ENCODE results near the gene PITHD1. TPM values are rescaled to one million over a fixed set of nuclear protein-coding genes. Genes with fewer than 3 reads are reported as not detected.
"Not testable (repeated sequence)": the region's sequence is repeated elsewhere in the genome, so short reads cannot be mapped to it uniquely, and the experiment has no call there.

The PITHD1 gene, protein sequence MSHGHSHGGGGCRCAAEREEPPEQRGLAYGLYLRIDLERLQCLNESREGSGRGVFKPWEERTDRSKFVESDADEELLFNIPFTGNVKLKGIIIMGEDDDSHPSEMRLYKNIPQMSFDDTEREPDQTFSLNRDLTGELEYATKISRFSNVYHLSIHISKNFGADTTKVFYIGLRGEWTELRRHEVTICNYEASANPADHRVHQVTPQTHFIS
- total RNA-seq: 10 to 100 TPM; 46.9 to 62.8 (median 60.3) TPM

DNA sequence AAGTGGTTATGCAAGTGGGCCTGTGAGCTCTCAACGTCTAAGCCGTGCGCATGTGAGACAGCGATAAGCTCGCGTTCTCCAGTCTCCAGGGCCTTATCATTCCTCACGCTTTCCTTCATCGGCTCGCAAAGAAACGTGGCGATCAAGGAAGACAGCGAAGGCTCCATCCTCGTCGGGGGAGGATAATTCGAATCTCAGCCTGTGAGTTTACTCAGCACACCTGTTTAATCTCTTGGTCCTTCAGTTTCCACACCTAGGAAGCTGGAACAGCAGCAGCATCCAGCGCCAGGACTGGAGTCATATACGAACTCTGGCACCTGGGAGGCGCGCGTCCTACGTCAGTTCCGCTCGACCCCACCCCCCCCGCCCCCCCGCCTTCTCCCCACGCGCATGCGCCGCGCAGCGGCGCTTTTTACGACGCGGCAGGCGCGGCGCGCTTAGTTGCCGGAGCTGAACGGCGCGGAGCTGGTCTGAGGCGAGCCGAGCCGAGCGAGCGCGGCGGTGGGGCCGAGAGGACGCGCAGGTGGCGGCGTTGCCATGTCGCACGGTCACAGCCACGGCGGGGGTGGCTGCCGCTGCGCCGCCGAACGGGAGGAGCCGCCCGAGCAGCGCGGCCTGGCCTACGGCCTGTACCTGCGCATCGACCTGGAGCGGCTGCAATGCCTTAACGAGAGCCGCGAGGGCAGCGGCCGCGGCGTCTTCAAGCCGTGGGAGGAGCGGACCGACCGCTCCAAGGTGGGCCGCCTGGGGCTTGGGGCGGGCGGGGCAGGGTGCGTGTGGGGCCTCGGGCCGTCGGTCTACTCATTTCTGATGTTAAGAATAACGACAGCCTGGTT lies at the start of gene PITHD1:
Gene PITHD1 (plus strand): TSS at position 440 of the 836 bp plus-strand sequence. CDS start 98 bp downstream, at position 538.
- no peaks in the 10 kb centered on the region for H3K9me3 ChIP-seq
- H3K36me3 ChIP-seq: no peaks in the 10 kb centered on the region
- peak within 1 kb of the TSS; percentile 83 to 93 (median 88) for H3K4me3 ChIP-seq
- peak; percentile 67 to 74 for DNase-seq (ENCODE audit: low spot score in 2 of 2)
- TF ChIP-seq, protein P1, sequence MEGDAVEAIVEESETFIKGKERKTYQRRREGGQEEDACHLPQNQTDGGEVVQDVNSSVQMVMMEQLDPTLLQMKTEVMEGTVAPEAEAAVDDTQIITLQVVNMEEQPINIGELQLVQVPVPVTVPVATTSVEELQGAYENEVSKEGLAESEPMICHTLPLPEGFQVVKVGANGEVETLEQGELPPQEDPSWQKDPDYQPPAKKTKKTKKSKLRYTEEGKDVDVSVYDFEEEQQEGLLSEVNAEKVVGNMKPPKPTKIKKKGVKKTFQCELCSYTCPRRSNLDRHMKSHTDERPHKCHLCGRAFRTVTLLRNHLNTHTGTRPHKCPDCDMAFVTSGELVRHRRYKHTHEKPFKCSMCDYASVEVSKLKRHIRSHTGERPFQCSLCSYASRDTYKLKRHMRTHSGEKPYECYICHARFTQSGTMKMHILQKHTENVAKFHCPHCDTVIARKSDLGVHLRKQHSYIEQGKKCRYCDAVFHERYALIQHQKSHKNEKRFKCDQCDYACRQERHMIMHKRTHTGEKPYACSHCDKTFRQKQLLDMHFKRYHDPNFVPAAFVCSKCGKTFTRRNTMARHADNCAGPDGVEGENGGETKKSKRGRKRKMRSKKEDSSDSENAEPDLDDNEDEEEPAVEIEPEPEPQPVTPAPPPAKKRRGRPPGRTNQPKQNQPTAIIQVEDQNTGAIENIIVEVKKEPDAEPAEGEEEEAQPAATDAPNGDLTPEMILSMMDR (IDR thresholded peaks at IDR 0.05): no peak
- TF ChIP-seq POLR2A (IDR thresholded peaks at IDR 0.05) (peak; percentile 44), POLR2AphosphoS5 (IDR thresholded peaks at IDR 0.05) (peak; percentile 67 to 94 (median 79))
- H3K4me1 ChIP-seq: peaks cover 3 to 12% of the 10 kb centered on the region in 2 donors
- H3K27me3 ChIP-seq: no peaks in the 10 kb centered on the region
- H3K27ac ChIP-seq: peak within 1 kb of the TSS; percentile 92 to 94
- intact Hi-C loops (cut with DNase I; ENCODE audit: low total_unique reads): loop anchor here (1.0 kb wide), 1 partner anchor 24 kb away; no protein-coding TSS in a partner anchor

DNA sequence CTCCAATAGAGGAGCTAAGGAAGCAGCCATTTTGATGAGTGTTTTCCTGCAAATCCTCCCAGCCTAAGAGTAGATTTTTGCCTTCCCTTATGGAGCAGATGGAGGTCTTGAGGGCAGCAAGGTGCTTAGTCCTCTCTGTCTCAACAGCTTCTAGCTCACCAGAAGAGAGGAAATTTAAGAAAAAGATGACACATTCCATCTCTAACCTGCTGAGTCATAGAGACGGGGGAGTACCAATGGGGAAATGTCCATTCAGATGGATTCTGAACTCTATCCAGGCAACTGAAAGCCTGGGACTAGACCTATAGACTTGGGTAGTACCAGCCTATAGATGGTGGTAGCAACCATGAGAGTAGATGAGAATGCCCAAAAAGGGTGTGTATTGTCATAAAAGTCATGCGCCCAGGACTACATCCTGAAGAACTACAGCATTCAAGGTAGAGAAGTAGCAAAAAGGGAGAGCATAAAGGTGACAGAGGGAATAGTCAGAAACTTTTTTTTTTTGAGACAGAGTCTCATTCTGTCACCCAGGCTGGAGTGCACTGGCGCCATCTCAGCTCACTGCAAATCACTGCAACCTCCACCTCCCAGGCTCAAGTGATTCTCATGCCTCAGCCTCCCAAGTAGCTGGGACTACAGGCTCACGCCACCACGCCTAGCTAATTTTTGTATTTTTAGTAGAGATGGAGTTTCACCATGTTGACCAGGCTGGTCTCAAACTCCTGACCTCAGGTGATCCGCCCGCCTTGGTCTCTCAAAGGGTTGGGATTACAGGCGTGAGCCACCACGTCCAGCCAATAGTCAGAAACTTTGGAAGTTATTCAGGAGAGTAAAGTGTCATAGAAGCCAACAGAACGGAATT lies 45.6 kb upstream of the PITHD1 start:
- Histone ChIP-seq H3K4me1 (no peaks in the 10 kb centered on the region), H3K27me3 (no peaks in the 10 kb centered on the region), H3K27ac (no peak overlapping the region), H3K9me3 (no peaks in the 10 kb centered on the region), H3K36me3 (no peaks in the 10 kb centered on the region), H3K4me3 (no peak overlapping the region)
- intact Hi-C loops (cut with DNase I; ENCODE audit: low total_unique reads): no loop called here
- no peak for DNase-seq (ENCODE audit: low spot score in 2 of 2)
- no peak for TF ChIP-seq POLR2A (IDR thresholded peaks at IDR 0.05)
- no peak for TF ChIP-seq POLR2AphosphoS5 (IDR thresholded peaks at IDR 0.05)
- TF ChIP-seq, protein P1 (IDR thresholded peaks at IDR 0.05): no peak

DNA sequence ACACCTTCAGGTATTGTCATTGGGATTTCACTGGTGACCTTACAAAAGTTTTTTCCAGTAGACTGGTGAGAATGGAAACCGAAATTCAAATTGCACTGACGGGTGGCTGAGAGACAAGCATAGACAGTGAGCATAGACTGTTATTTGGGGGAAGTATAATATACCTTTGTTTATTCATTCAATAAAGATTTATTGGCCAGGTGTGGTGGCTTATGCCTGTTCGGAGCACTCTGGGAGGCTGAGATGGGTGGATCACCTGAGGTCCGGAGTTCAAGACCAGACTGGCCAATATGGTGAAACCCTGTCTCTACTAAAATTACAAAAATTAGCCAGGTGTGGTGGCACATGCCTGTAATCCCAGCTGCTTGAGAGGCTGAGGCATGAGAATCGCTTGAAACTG lies 44.9 kb upstream of the PITHD1 start:
- intact Hi-C loops (cut with DNase I; ENCODE audit: low total_unique reads); DNase-seq (ENCODE audit: low spot score in 2 of 2); H3K4me1 ChIP-seq; H3K27me3 ChIP-seq; H3K4me3 ChIP-seq; H3K9me3 ChIP-seq; H3K27ac ChIP-seq; H3K36me3 ChIP-seq: not testable (repeated sequence)

DNA sequence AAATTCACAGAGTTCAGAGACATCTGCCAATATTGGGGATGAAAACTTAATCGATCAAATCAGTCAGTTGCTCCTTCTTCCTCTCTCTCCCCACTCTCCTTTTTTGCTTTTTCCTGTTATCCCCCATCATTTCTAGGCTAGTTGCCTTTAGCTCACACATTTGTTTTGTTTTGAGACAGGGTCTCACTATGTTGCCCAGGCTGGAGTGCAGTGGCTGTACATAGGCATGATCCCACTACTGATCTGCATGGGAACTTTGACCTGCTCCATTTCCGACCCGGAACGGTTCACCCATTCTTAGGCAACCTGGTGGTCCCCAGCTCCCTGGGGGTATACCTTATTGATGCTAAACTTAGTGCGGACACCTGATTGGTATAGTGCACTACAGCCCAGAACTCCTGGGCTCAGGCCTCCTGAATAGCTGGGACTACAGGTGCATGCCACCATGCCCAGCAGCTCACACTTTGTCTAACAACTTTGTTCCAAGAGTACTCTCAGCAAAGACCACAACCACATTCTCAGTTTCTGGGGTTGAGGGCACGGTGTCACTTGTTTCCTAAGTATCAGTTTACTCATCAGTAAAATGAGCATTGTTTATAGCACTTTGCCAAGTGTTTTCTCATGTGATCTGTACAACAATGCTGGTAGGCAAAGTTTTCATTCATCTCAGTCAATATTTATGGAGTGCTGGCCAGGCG lies 41.6 kb upstream of the PITHD1 start:
- no peak for DNase-seq (ENCODE audit: low spot score in 2 of 2)
- Histone ChIP-seq H3K9me3 (no peaks in the 10 kb centered on the region), H3K27me3 (no peaks in the 10 kb centered on the region), H3K4me3 (no peak overlapping the region), H3K36me3 (no peaks in the 10 kb centered on the region), H3K27ac (no peak overlapping the region), H3K4me1 (no peaks in the 10 kb centered on the region)
- TF ChIP-seq, protein P1 (IDR thresholded peaks at IDR 0.05): no peak
- TF ChIP-seq POLR2A (IDR thresholded peaks at IDR 0.05): no peak
- intact Hi-C loops (cut with DNase I; ENCODE audit: low total_unique reads): no loop called here

DNA sequence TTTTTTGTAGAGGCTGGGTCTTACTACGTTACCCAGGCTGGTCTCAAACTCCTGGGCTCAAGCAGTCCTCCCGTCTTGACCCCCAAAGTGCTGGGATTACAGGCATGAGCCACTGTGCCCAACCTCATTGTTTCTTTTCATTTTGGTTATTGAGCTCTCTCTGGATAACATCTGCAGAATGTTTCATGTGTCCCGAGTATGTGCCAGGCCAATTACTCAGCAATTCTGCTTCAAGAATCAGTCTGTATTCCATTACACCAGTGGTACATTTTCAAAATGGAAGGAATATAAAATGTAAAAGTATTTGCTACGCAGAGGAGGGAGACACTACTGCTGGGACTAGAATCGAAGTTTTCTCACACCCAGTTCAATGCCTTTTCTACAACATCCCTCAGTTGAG lies 36.6 kb upstream of the PITHD1 start:
- no peaks in the 10 kb centered on the region for H3K9me3 ChIP-seq
- no peak overlapping the region for H3K27ac ChIP-seq
- no peak for DNase-seq (ENCODE audit: low spot score in 2 of 2)
- H3K4me3 ChIP-seq: no peak overlapping the region
- TF ChIP-seq POLR2A (IDR thresholded peaks at IDR 0.05) (no peak), POLR2AphosphoS5 (IDR thresholded peaks at IDR 0.05) (no peak)
- TF ChIP-seq, protein P1 (IDR thresholded peaks at IDR 0.05): no peak
- H3K27me3 ChIP-seq: no peaks in the 10 kb centered on the region
- intact Hi-C loops (cut with DNase I; ENCODE audit: low total_unique reads): no loop called here
- H3K4me1 ChIP-seq: peaks cover 0 to 8% of the 10 kb centered on the region in 2 donors
- no peaks in the 10 kb centered on the region for H3K36me3 ChIP-seq

Data from breast epithelium (tissue), 4 donors.